Measurements from ENCODE around the gene TDRD7.

TDRD7 gene

GRCh38 chr9:97387936-97388684 is 23.8 kb upstream of the TDRD7 start:
- DNase-seq (ENCODE audit: low read depth, low spot score) = no peak

- DNase-seq (ENCODE audit: low read depth, low spot score) = no peak
Measured at GRCh38 chr9:97388721-97389238, 23.1 kb upstream of the TDRD7 start.

- no peak for DNase-seq (ENCODE audit: low read depth, low spot score)
Measured at GRCh38 chr9:97389249-97389648, 22.6 kb upstream of the TDRD7 start.

GRCh38 chr9:97390791-97391406 is 21.0 kb upstream of the TDRD7 start:
- DNase-seq (ENCODE audit: low read depth, low spot score) = no peak

- DNase-seq (ENCODE audit: low read depth, low spot score) = no peak
Measured at GRCh38 chr9:97394881-97395280, 17.0 kb upstream of the TDRD7 start.

- DNase-seq (ENCODE audit: low read depth, low spot score) = no peak
Measured at GRCh38 chr9:97395745-97396144, 16.2 kb upstream of the TDRD7 start.

GRCh38 chr9:97396256-97396655 is 15.6 kb upstream of the TDRD7 start:
- DNase-seq (ENCODE audit: low read depth, low spot score) = no peak

- DNase-seq (ENCODE audit: low read depth, low spot score) = no peak
Measured at GRCh38 chr9:97397220-97397619, 14.7 kb upstream of the TDRD7 start.

- DNase-seq (ENCODE audit: low read depth, low spot score) = no peak
Measured at GRCh38 chr9:97398999-97399758, 12.7 kb upstream of the TDRD7 start.

- DNase-seq (ENCODE audit: low read depth, low spot score) = no peak
Measured at GRCh38 chr9:97403746-97404316, 8.1 kb upstream of the TDRD7 start.

GRCh38 chr9:97405551-97405950 is 6.3 kb upstream of the TDRD7 start:
- DNase-seq (ENCODE audit: low read depth, low spot score) = no peak

- no peak for DNase-seq (ENCODE audit: low read depth, low spot score)
Measured at GRCh38 chr9:97406620-97407177, 5.2 kb upstream of the TDRD7 start.

GRCh38 chr9:97408562-97408961 is 3.3 kb upstream of the TDRD7 start:
- DNase-seq (ENCODE audit: low read depth, low spot score) = no peak

GRCh38 chr9:97411440-97411788 is 482 bp upstream of the TDRD7 start:
- no peak for DNase-seq (ENCODE audit: low read depth, low spot score)

- DNase-seq (ENCODE audit: low read depth, low spot score) = no peak
Measured at GRCh38 chr9:97412626-97413385, 910 bp downstream of the TDRD7 start.

- DNase-seq (ENCODE audit: low read depth, low spot score) = no peak
Measured at GRCh38 chr9:97413462-97413861, 1.6 kb downstream of the TDRD7 start.

GRCh38 chr9:97415146-97415545 is 3.2 kb downstream of the TDRD7 start:
- DNase-seq (ENCODE audit: low read depth, low spot score) = no peak

GRCh38 chr9:97418880-97419279 is 7.0 kb downstream of the TDRD7 start:
- no peak for DNase-seq (ENCODE audit: low read depth, low spot score)

GRCh38 chr9:97419309-97419867 is 7.5 kb downstream of the TDRD7 start:
- DNase-seq (ENCODE audit: low read depth, low spot score) = no peak

- no peak for DNase-seq (ENCODE audit: low read depth, low spot score)
Measured at GRCh38 chr9:97425336-97425972, 13.6 kb downstream of the TDRD7 start.

Data from smooth muscle cell of the brain vasculature (primary cell).